IMR-90 (cell line): Measurements from ENCODE around the gene ZBTB7B. TPM values are rescaled to one million over a fixed set of nuclear protein-coding genes. Genes with fewer than 3 reads are reported as not detected.

Source experiments
- ATAC-seq: fragments of 200-7000 bp; cut with Tn5 transposase; 2 replicates; pipeline ENCODE4 v1.9.1; 2020; ENCODE audit warnings: low read depth, mild to moderate bottlenecking, moderate library complexity
- BruUV-seq: library from RNA; stranded (reverse); fragments of 400-500 nt; replicated peaks from 2 replicates; lab custom pipeline; 2021; lab: Mats Ljungman, UMichigan
- CTCF ChIA-PET: fragments of 300-600 bp; formaldehyde crosslinking; extraction: SDS; loops from one replicate; lab custom pipeline; 2021; ENCODE audit warnings: antibody characterized with exemption; lab: Yijun Ruan, JAX
- POLR2A ChIA-PET: fragments of 300-600 bp; sonication (Branson Sonifier 250); formaldehyde crosslinking; loops from one replicate; lab custom pipeline; 2022; ENCODE audit warnings: antibody characterized with exemption; ENCODE audit not compliant: unreplicated experiment; lab: Charles Lee
- DNase-seq: peaks from one replicate; pipeline ENCODE4 v3.0.0; 2013
- H2AFZ ChIP-seq: replicated peaks from 2 replicates; pipeline ENCODE3; 2013; ENCODE audit warnings: low read length, mild to moderate bottlenecking; ENCODE audit not compliant: poor library complexity
- H2AK5ac ChIP-seq: 2 replicates; pipeline ENCODE4 v1.6.1; 2013; ENCODE audit warnings: low read depth, low read length, inconsistent platforms
- H2AK9ac ChIP-seq: replicated peaks from 2 replicates; pipeline ENCODE3; 2013; ENCODE audit warnings: mild to moderate bottlenecking, low read depth, low read length, moderate library complexity; ENCODE audit not compliant: poor library complexity
- H2BK120ac ChIP-seq: 2 replicates; pipeline ENCODE4 v1.6.1; 2013; ENCODE audit warnings: low read depth, low read length, inconsistent platforms
- H2BK15ac ChIP-seq: 3 replicates; pipeline ENCODE4 v1.6.1; 2013; ENCODE audit warnings: low read depth, low read length, inconsistent platforms
- H2BK20ac ChIP-seq: 2 replicates; pipeline ENCODE4 v1.6.1; 2013; ENCODE audit warnings: low read depth, mild to moderate bottlenecking, inconsistent platforms, low read length, moderate library complexity
- H2BK5ac ChIP-seq: 2 replicates; pipeline ENCODE4 v1.6.1; 2013; ENCODE audit warnings: mild to moderate bottlenecking, low read depth, low read length, inconsistent platforms; ENCODE audit not compliant: poor library complexity, severe bottlenecking
- H3K14ac ChIP-seq: replicated peaks from 2 replicates; pipeline ENCODE4 v1.6.1; 2013; ENCODE audit warnings: low read depth, low read length, inconsistent platforms
- H3K18ac ChIP-seq: 2 replicates; pipeline ENCODE4 v1.6.1; 2013; ENCODE audit warnings: low read depth, low read length, control low read depth
- H3K23ac ChIP-seq: 2 replicates; pipeline ENCODE4 v1.6.1; 2013; ENCODE audit warnings: low read depth, low read length, inconsistent platforms
- H3K27ac ChIP-seq: 2 replicates; pipeline ENCODE4 v1.5.1; 2013; ENCODE audit warnings: mild to moderate bottlenecking, control low read depth, low read length; ENCODE audit not compliant: insufficient read depth
- H3K27me3 ChIP-seq: 2 replicates; pipeline ENCODE4 v1.6.1; 2013; ENCODE audit warnings: low read length; ENCODE audit not compliant: control insufficient read depth, insufficient read depth
- H3K36me3 ChIP-seq: 2 replicates; pipeline ENCODE4 v1.6.1; 2013; ENCODE audit warnings: low read length, mixed read lengths; ENCODE audit not compliant: control insufficient read depth, insufficient read depth
- H3K4ac ChIP-seq: 2 replicates; pipeline ENCODE4 v1.6.1; 2013; ENCODE audit warnings: low read depth, low read length, inconsistent platforms
- H3K4me1 ChIP-seq: 2 replicates; pipeline ENCODE4 v1.6.1; 2013; ENCODE audit warnings: low read length, mixed read lengths; ENCODE audit not compliant: control insufficient read depth, insufficient read depth
- H3K4me2 ChIP-seq: 2 replicates; pipeline ENCODE4 v1.6.1; 2013; ENCODE audit warnings: low read depth, mild to moderate bottlenecking, control low read depth, low read length, moderate library complexity
- H3K4me3 ChIP-seq: 2 replicates; pipeline ENCODE4 v1.5.1; 2013; ENCODE audit warnings: low read depth, mild to moderate bottlenecking, control low read depth, low read length, moderate library complexity; ENCODE audit not compliant: insufficient read depth
- H3K56ac ChIP-seq: 2 replicates; pipeline ENCODE4 v1.6.1; 2013; ENCODE audit warnings: low read length, inconsistent platforms; ENCODE audit not compliant: insufficient read depth; ENCODE audit errors: extremely low read depth
- H3K79me1 ChIP-seq, 2 experiments: 2 replicates each; pipeline ENCODE4 v1.6.1; 2013; ENCODE audit warnings: low read length in 2 of 2, inconsistent platforms in 1 of 2, low read depth in 1 of 2
- H3K9ac ChIP-seq: 2 replicates; pipeline ENCODE4 v1.6.1; 2013; ENCODE audit warnings: low read depth, low read length, control low read depth
- H3K9me1 ChIP-seq: 2 replicates; pipeline ENCODE4 v1.6.1; 2013; ENCODE audit warnings: low read length, inconsistent platforms; ENCODE audit not compliant: insufficient read depth
- H3K9me3 ChIP-seq: 2 replicates; pipeline ENCODE4 v1.6.1; 2013; ENCODE audit warnings: low read length; ENCODE audit not compliant: control insufficient read depth, insufficient read depth
- H4K20me1 ChIP-seq: 2 replicates; pipeline ENCODE4 v1.6.1; 2013; ENCODE audit warnings: low read length, inconsistent platforms; ENCODE audit not compliant: insufficient read depth
- H4K5ac ChIP-seq: 2 replicates; pipeline ENCODE4 v1.6.1; 2013; ENCODE audit warnings: mild to moderate bottlenecking, low read depth, low read length, control low read depth
- H4K8ac ChIP-seq, 2 experiments: 2 replicates each; pipeline ENCODE4 v1.6.1; 2013; ENCODE audit warnings: low read depth in 2 of 2, low read length in 2 of 2, control low read depth in 1 of 2, inconsistent platforms in 1 of 2
- H4K91ac ChIP-seq: 2 replicates; pipeline ENCODE4 v1.6.1; 2013; ENCODE audit warnings: low read depth, low read length, inconsistent platforms; ENCODE audit not compliant: insufficient read depth
- BHLHE40 ChIP-seq: fragments of 150-350 bp; IDR thresholded peaks from 2 replicates; pipeline ENCODE4 v1.6.1; 2016; ENCODE audit warnings: mild to moderate bottlenecking, low read depth, low read length
- CEBPB ChIP-seq: IDR thresholded peaks from 2 replicates; pipeline ENCODE4 v1.6.1; 2012; ENCODE audit warnings: low read depth, low read length, improper control_type of control experiment
- CHD1 ChIP-seq: IDR thresholded peaks from 2 replicates; pipeline ENCODE4 v1.6.1; 2012; ENCODE audit warnings: low read depth, low read length, improper control_type of control experiment
- FOS ChIP-seq: fragments of 150-350 bp; IDR thresholded peaks from 2 replicates; pipeline ENCODE4 v1.6.1; 2016; ENCODE audit warnings: low read depth, low read length
- MAFK ChIP-seq: IDR thresholded peaks from 2 replicates; pipeline ENCODE4 v1.6.1; 2012; ENCODE audit warnings: low read depth, low read length, improper control_type of control experiment
- MAZ ChIP-seq: IDR thresholded peaks from 2 replicates; pipeline ENCODE4 v1.6.1; 2012; ENCODE audit warnings: low read depth, mild to moderate bottlenecking, low read length, improper control_type of control experiment, moderate library complexity, borderline replicate concordance
- MXI1 ChIP-seq: IDR thresholded peaks from 2 replicates; pipeline ENCODE4 v1.6.1; 2012; ENCODE audit warnings: low read depth, mild to moderate bottlenecking, low read length, moderate library complexity, borderline replicate concordance
- NFE2L2 ChIP-seq: fragments of 150-350 bp; IDR thresholded peaks from 2 replicates; pipeline ENCODE4 v1.6.1; 2016; ENCODE audit warnings: low read depth, mild to moderate bottlenecking, low read length
- POLR2A ChIP-seq: IDR thresholded peaks from 2 replicates; pipeline ENCODE4 v1.6.1; 2012; ENCODE audit warnings: mild to moderate bottlenecking, low read depth, low read length
- RAD21 ChIP-seq: IDR thresholded peaks from 2 replicates; pipeline ENCODE4 v1.6.1; 2012; ENCODE audit warnings: low read length, improper control_type of control experiment
- RCOR1 ChIP-seq: IDR thresholded peaks from 2 replicates; pipeline ENCODE4 v1.6.1; 2012; ENCODE audit warnings: mild to moderate bottlenecking, low read length, improper control_type of control experiment; ENCODE audit not compliant: insufficient replicate concordance
- RFX5 ChIP-seq: IDR thresholded peaks from 2 replicates; pipeline ENCODE4 v1.8.0; 2012; ENCODE audit warnings: low read depth, mild to moderate bottlenecking, low read length, moderate library complexity
- SMC3 ChIP-seq: fragments of 150-350 bp; IDR thresholded peaks from 2 replicates; pipeline ENCODE4 v1.6.1; 2016; ENCODE audit warnings: low read depth, mild to moderate bottlenecking, antibody characterized with exemption, low read length, moderate library complexity
- WGBS, 2 experiments: methylation state at CpG; one replicate each; pipeline versions ENCODE4 v1.1.5 to v1.1.7; 2013; ENCODE audit warnings: missing lambda C conversion rate in 2 of 2; ENCODE audit not compliant: insufficient read length in 1 of 2; ENCODE audit errors: extremely low coverage in 2 of 2; 5-methylcytosine and 5-hydroxymethylcytosine counted together
- dilution Hi-C: fragments of 300-500 bp; cut with HindIII; formaldehyde crosslinking; loops from one replicate; pipeline ENCODE4 v1.14.3; 2018; ENCODE audit warnings: low sequenced_read_pairs; ENCODE audit not compliant: unreplicated experiment
- in situ Hi-C: fragments of 300-500 bp; cut with MboI; formaldehyde crosslinking; loops from 3 replicates; pipeline ENCODE4 v1.14.3; 2019; ENCODE audit warnings: low sequenced_read_pairs, inconsistent platforms, mixed read lengths
- intact Hi-C: fragments of 100-400 bp; cut with micrococcal nuclease; formaldehyde crosslinking; loops from 2 replicates; pipeline ENCODE4 v1.10.0; 2022
- polyA plus RNA-seq, 3 experiments: library from polyadenylated mRNA; depleted of rRNA; stranded (reverse); fragments of >200 nt; gene quantifications; 2 replicates each; pipeline ENCODE4 v1.2.3, GENCODE V29; 2012; ENCODE audit warnings: low replicate concordance in 1 of 3
- total RNA-seq: library from RNA; depleted of rRNA; stranded (reverse); fragments of >200 nt; gene quantifications from 2 replicates; pipeline ENCODE4 v1.2.3, GENCODE V29; 2012
- TF ChIP-seq, protein P1 (sequence below): fragments of 150-350 bp; IDR thresholded peaks from 2 replicates; pipeline ENCODE4 v1.6.1; 2017; ENCODE audit warnings: mild to moderate bottlenecking, antibody characterized with exemption, low read length, low read depth
- TF ChIP-seq, protein P2 (sequence below): conservative IDR thresholded peaks from 2 replicates; pipeline ENCODE4 v1.5.1; 2012; ENCODE audit warnings: mild to moderate bottlenecking, low read depth, low read length, improper control_type of control experiment
- TF ChIP-seq, protein P3 (sequence below): fragments of 150-350 bp; IDR thresholded peaks from 2 replicates; pipeline ENCODE4 v1.6.1; 2016; ENCODE audit warnings: low read depth, mild to moderate bottlenecking, low read length, moderate library complexity, borderline replicate concordance

ZBTB7B gene
- total and polyA plus RNA-seq, 2 of the 4 experiments (the other 2 are of a cell fraction), result 7.7 to 17.4 TPM

DNA sequence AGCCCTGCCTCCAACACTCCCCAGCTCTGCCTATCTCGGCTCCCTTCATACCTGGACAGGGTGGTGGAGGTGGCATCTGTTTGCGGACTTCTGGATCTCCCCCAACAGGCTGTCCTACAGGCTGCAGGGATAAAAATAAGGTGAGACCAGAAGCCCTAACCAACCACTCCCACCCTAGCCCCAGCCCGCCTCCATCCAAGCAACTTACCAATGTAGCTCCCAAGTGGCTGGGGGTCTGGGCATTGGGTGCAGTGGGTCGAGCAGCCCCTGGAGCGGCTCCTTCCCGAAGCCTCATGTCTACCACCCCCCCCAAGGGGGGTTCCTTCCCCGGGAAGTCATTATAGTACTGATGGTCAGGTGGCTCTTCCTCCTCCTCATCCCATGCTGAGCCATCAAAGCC, 36.5 kb upstream of the ZBTB7B start:
- BruUV-seq, result no TSS peak
- no peak overlapping the region for H3K9ac ChIP-seq
- ATAC-seq, result no peak
- dilution Hi-C loops, result no loop called here
- no peak overlapping the region for H3K4me3 ChIP-seq
- H3K27ac ChIP-seq, result no peak overlapping the region
- peaks cover 20 to 79% of the 10 kb centered on the region in 2 experiments for H3K79me1 ChIP-seq
- no peaks in the 10 kb centered on the region for H3K27me3 ChIP-seq
- no peak overlapping the region for H3K23ac ChIP-seq
- no peak overlapping the region for H4K5ac ChIP-seq
- peaks cover 47% of the 10 kb centered on the region for H4K20me1 ChIP-seq
- in situ Hi-C loops, result no loop called here
- no peak overlapping the region for H3K4ac ChIP-seq
- no peak overlapping the region for H3K14ac ChIP-seq
- peaks cover 58% of the 10 kb centered on the region for H3K36me3 ChIP-seq
- intact Hi-C loops, result no loop called here
- H3K9me1 ChIP-seq, result peaks cover under 1% of the 10 kb centered on the region; the same call in 1 of the 2 replicates
- no peak overlapping the region for H2AK9ac ChIP-seq
- no peak overlapping the region for H2BK120ac ChIP-seq
- no peak overlapping the region for H2BK5ac ChIP-seq
- no peak overlapping the region for H4K8ac ChIP-seq
- no peaks in the 10 kb centered on the region for H3K9me3 ChIP-seq
- POLR2A ChIA-PET, result no interaction called here
- H3K18ac ChIP-seq, result no peak overlapping the region
- no peak overlapping the region for H3K4me2 ChIP-seq
- no peak overlapping the region for H2AFZ ChIP-seq
- no peak for DNase-seq
- CTCF ChIA-PET, result interaction anchor here (1.2 kb wide), 1 partner anchor 33 kb away, joined by 4 read pairs; no protein-coding TSS in a partner anchor
- H2BK15ac ChIP-seq, result no peak overlapping the region
- H3K56ac ChIP-seq, result no peak overlapping the region
- H4K91ac ChIP-seq, result no peak overlapping the region
- H2AK5ac ChIP-seq, result no peak overlapping the region
- H3K4me1 ChIP-seq, result peaks cover 10% of the 10 kb centered on the region
- WGBS, 2 experiments, result no CpG with 5 or more reads among the region's 7 CpGs
- no peak overlapping the region for H2BK20ac ChIP-seq
- TF ChIP-seq MXI1 (no peak), RCOR1 (no peak), POLR2A (no peak), MAFK (no peak), NFE2L2 (no peak), SMC3 (no peak), CHD1 (no peak), FOS (no peak), CEBPB (no peak), BHLHE40 (no peak), RAD21 (no peak), MAZ (no peak), RFX5 (no peak)
- TF ChIP-seq, protein P1, sequence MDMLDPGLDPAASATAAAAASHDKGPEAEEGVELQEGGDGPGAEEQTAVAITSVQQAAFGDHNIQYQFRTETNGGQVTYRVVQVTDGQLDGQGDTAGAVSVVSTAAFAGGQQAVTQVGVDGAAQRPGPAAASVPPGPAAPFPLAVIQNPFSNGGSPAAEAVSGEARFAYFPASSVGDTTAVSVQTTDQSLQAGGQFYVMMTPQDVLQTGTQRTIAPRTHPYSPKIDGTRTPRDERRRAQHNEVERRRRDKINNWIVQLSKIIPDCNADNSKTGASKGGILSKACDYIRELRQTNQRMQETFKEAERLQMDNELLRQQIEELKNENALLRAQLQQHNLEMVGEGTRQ, result no peak
- TF ChIP-seq, protein P2, sequence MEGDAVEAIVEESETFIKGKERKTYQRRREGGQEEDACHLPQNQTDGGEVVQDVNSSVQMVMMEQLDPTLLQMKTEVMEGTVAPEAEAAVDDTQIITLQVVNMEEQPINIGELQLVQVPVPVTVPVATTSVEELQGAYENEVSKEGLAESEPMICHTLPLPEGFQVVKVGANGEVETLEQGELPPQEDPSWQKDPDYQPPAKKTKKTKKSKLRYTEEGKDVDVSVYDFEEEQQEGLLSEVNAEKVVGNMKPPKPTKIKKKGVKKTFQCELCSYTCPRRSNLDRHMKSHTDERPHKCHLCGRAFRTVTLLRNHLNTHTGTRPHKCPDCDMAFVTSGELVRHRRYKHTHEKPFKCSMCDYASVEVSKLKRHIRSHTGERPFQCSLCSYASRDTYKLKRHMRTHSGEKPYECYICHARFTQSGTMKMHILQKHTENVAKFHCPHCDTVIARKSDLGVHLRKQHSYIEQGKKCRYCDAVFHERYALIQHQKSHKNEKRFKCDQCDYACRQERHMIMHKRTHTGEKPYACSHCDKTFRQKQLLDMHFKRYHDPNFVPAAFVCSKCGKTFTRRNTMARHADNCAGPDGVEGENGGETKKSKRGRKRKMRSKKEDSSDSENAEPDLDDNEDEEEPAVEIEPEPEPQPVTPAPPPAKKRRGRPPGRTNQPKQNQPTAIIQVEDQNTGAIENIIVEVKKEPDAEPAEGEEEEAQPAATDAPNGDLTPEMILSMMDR, result no peak
- TF ChIP-seq, protein P3, sequence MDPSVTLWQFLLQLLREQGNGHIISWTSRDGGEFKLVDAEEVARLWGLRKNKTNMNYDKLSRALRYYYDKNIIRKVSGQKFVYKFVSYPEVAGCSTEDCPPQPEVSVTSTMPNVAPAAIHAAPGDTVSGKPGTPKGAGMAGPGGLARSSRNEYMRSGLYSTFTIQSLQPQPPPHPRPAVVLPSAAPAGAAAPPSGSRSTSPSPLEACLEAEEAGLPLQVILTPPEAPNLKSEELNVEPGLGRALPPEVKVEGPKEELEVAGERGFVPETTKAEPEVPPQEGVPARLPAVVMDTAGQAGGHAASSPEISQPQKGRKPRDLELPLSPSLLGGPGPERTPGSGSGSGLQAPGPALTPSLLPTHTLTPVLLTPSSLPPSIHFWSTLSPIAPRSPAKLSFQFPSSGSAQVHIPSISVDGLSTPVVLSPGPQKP, result no peak
